A549 (cell line): ENCODE results near the gene FXYD7. TPM values are rescaled to one million over a fixed set of nuclear protein-coding genes. Genes with fewer than 3 reads are reported as not detected.
A peak's percentile ranks its signal among the peaks of the same experiment; 100 is the strongest.

Experiments
- ATAC-seq, 2 experiments: fragments of 200-7000 bp in 1 of 2; fragments of >200 bp in 1 of 2; cut with Nextera tagmentation in 1 of 2; cut with Tn5 transposase in 1 of 2; 3 replicates each; pipeline versions ENCODE4 v1.8.0 to v1.9.1; 2018 to 2020; ENCODE audit warnings: mild to moderate bottlenecking in 1 of 2, moderate library complexity in 1 of 2
- CTCF ChIA-PET: fragments of 300-600 bp; sonication (Branson Sonifier 250); formaldehyde crosslinking; extraction: SDS; loops from one replicate; lab custom pipeline; 2021; ENCODE audit warnings: antibody characterized with exemption, inconsistent platforms; lab: Yijun Ruan, JAX
- POLR2A ChIA-PET: fragments of 350-600 bp; formaldehyde crosslinking; extraction: SDS; loops from one replicate; lab custom pipeline; 2021; ENCODE audit warnings: antibody characterized with exemption, inconsistent platforms; lab: Yijun Ruan, JAX
- DNase-seq, 2 experiments: peaks; one replicate each; pipeline versions ENCODE4 v3.0.0 to v3.0.0-alpha.2; 2011 to 2016; ENCODE audit warnings: low read depth in 1 of 2, low spot score in 1 of 2
- FAIRE-seq: peaks from 2 replicates; lab custom pipeline; 2011; peaks lifted over from hg19 to GRCh38; lab: Jason Lieb, UNC
- H3K27ac ChIP-seq, 2 experiments: fragments of >200 bp; sonication (Bioruptor Twin); formaldehyde crosslinking; 3 replicates each; pipeline ENCODE4 v1.5.1; 2016 to 2017
- H3K4me1 ChIP-seq: fragments of >200 bp; sonication (Bioruptor Twin); formaldehyde crosslinking; 3 replicates; pipeline ENCODE4 v1.6.1; 2016
- H3K4me2 ChIP-seq: fragments of >200 bp; sonication (Bioruptor Twin); formaldehyde crosslinking; 3 replicates; pipeline ENCODE4 v1.6.1; 2016
- H3K4me3 ChIP-seq: fragments of >200 bp; sonication (Bioruptor Twin); formaldehyde crosslinking; 3 replicates; pipeline ENCODE4 v1.5.1; 2016
- H3K9me3 ChIP-seq: fragments of >200 bp; sonication (Bioruptor Twin); formaldehyde crosslinking; 3 replicates; pipeline ENCODE4 v1.6.1; 2016
- ATOH8 ChIP-seq: fragments of 250-450 bp; sonication (Bioruptor Pico); IDR thresholded peaks from 2 replicates; pipeline ENCODE4 v1.5.0; 2020; ENCODE audit warnings: low read depth, mild to moderate bottlenecking, moderate library complexity
- BCL3 ChIP-seq: fragments of >200 bp; sonication (Bioruptor Twin); formaldehyde crosslinking; IDR thresholded peaks from 3 replicates; pipeline ENCODE4 v1.6.1; 2016
- BHLHE40 ChIP-seq: IDR thresholded peaks from 2 replicates; pipeline ENCODE4 v1.6.1; 2012; ENCODE audit warnings: low read depth, low read length, inconsistent platforms
- CHD2 ChIP-seq: fragments of 150-350 bp; IDR thresholded peaks from 2 replicates; pipeline ENCODE4 v1.6.1; 2014; ENCODE audit warnings: low read length; ENCODE audit not compliant: partially characterized antibody
- CTCF ChIP-seq: fragments of >200 bp; sonication (Bioruptor Twin); formaldehyde crosslinking; IDR thresholded peaks from 3 replicates; pipeline ENCODE4 v1.5.1; 2016
- EHMT2 ChIP-seq: fragments of 200-600 bp; sonication (generic); IDR thresholded peaks from 2 replicates; pipeline ENCODE4 v1.6.1; 2016; ENCODE audit warnings: antibody characterized with exemption, low read depth, mild to moderate bottlenecking, moderate library complexity
- HOXA7 ChIP-seq: fragments of 250-450 bp; sonication (Bioruptor Pico); IDR thresholded peaks from 2 replicates; pipeline ENCODE4 v1.5.0; 2020; ENCODE audit warnings: mild to moderate bottlenecking, moderate library complexity
- HOXB5 ChIP-seq: fragments of 250-450 bp; sonication (Bioruptor Pico); IDR thresholded peaks from 2 replicates; pipeline ENCODE4 v1.5.0; 2020; ENCODE audit warnings: mild to moderate bottlenecking, moderate library complexity
- JUN ChIP-seq, 2 experiments: fragments of >200 bp; sonication (Bioruptor Twin); formaldehyde crosslinking; IDR thresholded peaks; 2 replicates in 1 of 2; 3 replicates in 1 of 2; pipeline ENCODE4 v1.6.1; 2016 to 2017
- KDM5A ChIP-seq: fragments of 200-600 bp; sonication (generic); IDR thresholded peaks from 2 replicates; pipeline ENCODE4 v1.6.1; 2016; ENCODE audit warnings: antibody characterized with exemption, mild to moderate bottlenecking
- MAFK ChIP-seq: fragments of 450-650 bp; IDR thresholded peaks from 2 replicates; pipeline ENCODE4 v1.6.1; 2014; ENCODE audit not compliant: partially characterized antibody
- NFE2L2 ChIP-seq: fragments of 150-350 bp; conservative IDR thresholded peaks from 2 replicates; pipeline ENCODE4 v1.6.1; 2014; ENCODE audit warnings: low read length
- NR3C1 ChIP-seq: fragments of >200 bp; sonication (Bioruptor Twin); formaldehyde crosslinking; IDR thresholded peaks from 3 replicates; pipeline ENCODE4 v1.6.1; 2017
- PHF8 ChIP-seq: fragments of 200-600 bp; sonication (generic); IDR thresholded peaks from 2 replicates; pipeline ENCODE4 v1.6.1; 2016; ENCODE audit warnings: low read depth, mild to moderate bottlenecking, antibody characterized with exemption, moderate library complexity, borderline replicate concordance
- RARB ChIP-seq: fragments of 250-450 bp; sonication (Bioruptor Pico); IDR thresholded peaks from 2 replicates; pipeline ENCODE4 v1.8.0; 2021; ENCODE audit warnings: mild to moderate bottlenecking, moderate library complexity
- REST ChIP-seq: fragments of 200-600 bp; sonication (generic); IDR thresholded peaks from 2 replicates; pipeline ENCODE4 v1.6.1; 2016; ENCODE audit warnings: antibody characterized with exemption, mild to moderate bottlenecking, moderate library complexity
- ZC3H11A ChIP-seq: fragments of 450-650 bp; IDR thresholded peaks from 2 replicates; pipeline ENCODE4 v1.6.1; 2014; ENCODE audit warnings: antibody characterized with exemption, mild to moderate bottlenecking
- WGBS: methylation state at CpG from one replicate; pipeline ENCODE4 v1.1.6; 2017; ENCODE audit errors: missing lambda C conversion rate; 5-methylcytosine and 5-hydroxymethylcytosine counted together
- polyA minus RNA-seq: library from RNA; depleted of rRNA, polyadenylated mRNA; stranded (reverse); fragments of >200 nt; gene quantifications from 2 replicates; pipeline ENCODE4 v1.2.3, GENCODE V29; 2011; rRNA and poly(A)+ RNA removed
- polyA plus RNA-seq, 4 experiments: library from polyadenylated mRNA; depleted of rRNA in 3 of 4; stranded (reverse); fragments of >200 nt; fragmentation: RNase III in 1 of 4; extraction: RNeasy Plus Mini Kit Qiagen cat#74134 plus additional on column Dnase treatment in 1 of 4; gene quantifications; 2 replicates in 3 of 4; 3 replicates in 1 of 4; pipeline ENCODE4 v1.2.3, GENCODE V29; 2011 to 2017

FXYD7 gene
- polyA plus RNA-seq (2011; rRNA removed) (not detected in 2 replicates), polyA plus RNA-seq (2017; fragmentation: RNase III; extraction: RNeasy Plus Mini Kit Qiagen cat#74134 plus additional on column Dnase treatment) (0.15 TPM in 1 of 3 replicates, not detected in the others), polyA minus RNA-seq (not detected in 2 replicates)
- 0.20 and 0.21 TPM in 2 replicates for polyA plus RNA-seq (2012; cell fraction: cytosol; rRNA removed)
- 0.09 and 0.12 TPM in 2 replicates for polyA plus RNA-seq (2012; cell fraction: nucleus; rRNA removed)

GRCh38 chr19:35143231-35143715 is at the start of gene FXYD7:
Gene FXYD7, plus strand, starts transcription at chr19:35143255. Its CDS starts 79 bp downstream, at chr19:35143334.
- ChIA-PET CTCF (interaction anchor here (0.6 to 11.0 kb wide), 19 partner anchors 8 to 379 kb away, joined by 3 to 163 read pairs (median 4); partner anchors contain the start of genes FXYD3, FXYD5, LGI4 and USF2), POLR2A (no interaction called here)
- peaks cover 46% of the 10 kb centered on the region for H3K4me1 ChIP-seq
- ATAC-seq = no peak
- H3K9me3 ChIP-seq = no peaks in the 10 kb centered on the region
- WGBS = 14% methylated on average over 20 of the region's 31 CpGs
- no peak for DNase-seq
- H3K4me2 ChIP-seq = peak within 1 kb of the TSS; percentile 83
- TF ChIP-seq CTCF (peak; percentile 1; the same call in 2 of the 3 replicates), JUN (IDR thresholded peaks at IDR 0.05) (no peak)
- H3K4me3 ChIP-seq = peak within 1 kb of the TSS; percentile 36
- no peak for FAIRE-seq
- peak within 1 kb of the TSS; percentile 4 to 59; a peak in 3 of 6 replicates for H3K27ac ChIP-seq

GRCh38 chr19:35093430-35093829 is 49.6 kb upstream of the FXYD7 start:
- H3K4me3 ChIP-seq = no peak overlapping the region
- H3K4me1 ChIP-seq = peaks cover 8% of the 10 kb centered on the region; the same call in 2 of the 3 replicates
- POLR2A ChIA-PET = no interaction called here
- no peak overlapping the region for H3K27ac ChIP-seq
- no peak for ATAC-seq
- no peak for TF ChIP-seq CTCF
- TF ChIP-seq BHLHE40 = no peak
- no peak for TF ChIP-seq KDM5A
- TF ChIP-seq NFE2L2 = no peak
- no peak for TF ChIP-seq NR3C1
- no peak for TF ChIP-seq ATOH8
- no peak for TF ChIP-seq BCL3
- no peak overlapping the region for H3K4me2 ChIP-seq
- FAIRE-seq = no peak
- 83% methylated on average over 5 of the region's 5 CpGs for WGBS
- CTCF ChIA-PET = interaction anchor here (1.0 to 5.2 kb wide), 9 partner anchors 7 to 334 kb away, joined by 3 to 69 read pairs (median 38); partner anchors contain the start of gene FXYD5
- no peak for DNase-seq
- no peaks in the 10 kb centered on the region for H3K9me3 ChIP-seq

GRCh38 chr19:35093941-35094647 is 49.0 kb upstream of the FXYD7 start:
- Histone ChIP-seq H3K9me3 (no peaks in the 10 kb centered on the region), H3K27ac (no peak overlapping the region), H3K4me3 (no peak overlapping the region), H3K4me1 (peaks cover 3% of the 10 kb centered on the region; the same call in 1 of the 3 replicates), H3K4me2 (no peak overlapping the region)
- POLR2A ChIA-PET = no interaction called here
- FAIRE-seq (no peak), ATAC-seq (no peak), DNase-seq (no peak)
- 63% methylated on average over 10 of the region's 11 CpGs for WGBS
- CTCF ChIA-PET = interaction anchor here (1.0 to 5.2 kb wide), 6 partner anchors 15 to 121 kb away, joined by 3 to 69 read pairs (median 48); partner anchors contain the start of gene FXYD5
- TF ChIP-seq MAFK (no peak), EHMT2 (no peak), REST (no peak), HOXB5 (CRISPR knock-in tag) (no peak), CTCF (no peak), PHF8 (no peak), CHD2 (no peak), ZC3H11A (no peak), HOXA7 (CRISPR knock-in tag) (no peak), RARB (CRISPR knock-in tag) (no peak)
